ENCODE results near the gene GRAMD1A.
"Not testable (repeated sequence)": the region's sequence is repeated elsewhere in the genome, so short reads cannot be mapped to it uniquely, and the experiment has no call there.

GRCh38 chr19:35051268-35051667 is 51.1 kb downstream of the GRAMD1A start:
- TF ChIP-seq CTCF, POLR2A, POLR2AphosphoS5 (IDR thresholded peaks at IDR 0.05): not testable (repeated sequence)

All from breast epithelium (tissue), 3 donors.